SU-DHL-6 (cell line): ENCODE data around the gene EREG.

Source experiments
- H2AFZ ChIP-seq: fragments of 200-600 bp; sonication (generic); 2 replicates; pipeline ENCODE4 v1.6.1; 2014; ENCODE audit warnings: low read depth, mild to moderate bottlenecking, moderate library complexity, mixed read lengths, antibody characterized with exemption, low read length; ENCODE audit not compliant: severe bottlenecking
- H3F3A ChIP-seq: fragments of 200-600 bp; shearing (Covaris generic); 2 replicates; pipeline ENCODE4 v1.6.0; 2016; ENCODE audit warnings: antibody characterized with exemption, mild to moderate bottlenecking; ENCODE audit not compliant: insufficient read depth
- H3K27ac ChIP-seq: fragments of 200-600 bp; sonication (generic); 2 replicates; pipeline ENCODE4 v1.5.1; 2016; ENCODE audit warnings: low read depth, mild to moderate bottlenecking, low read length, moderate library complexity, mixed read lengths
- H3K27me3 ChIP-seq: fragments of 200-600 bp; sonication (generic), shearing (Covaris generic); 2 replicates; pipeline ENCODE4 v1.6.0; 2014; ENCODE audit warnings: mild to moderate bottlenecking, low read length
- H3K36me3 ChIP-seq: fragments of 200-600 bp; sonication (generic); 2 replicates; pipeline ENCODE4 v1.6.1; 2014; ENCODE audit warnings: mild to moderate bottlenecking, low read length, mixed read lengths
- H3K4me2 ChIP-seq: fragments of 300-600, 200-600 bp; shearing (Covaris generic), sonication (generic); 2 replicates; pipeline ENCODE4 v1.6.0; 2014; ENCODE audit warnings: low read length, low read depth, mild to moderate bottlenecking; ENCODE audit not compliant: poor library complexity, severe bottlenecking
- H3K4me3 ChIP-seq: fragments of 200-600 bp; sonication (generic); 2 replicates; pipeline ENCODE4 v1.5.1; 2014; ENCODE audit warnings: antibody characterized with exemption, low read length, mild to moderate bottlenecking, mixed read lengths; ENCODE audit not compliant: insufficient read depth, poor library complexity, severe bottlenecking
- H3K79me2 ChIP-seq: fragments of 200-600 bp; sonication (generic); 2 replicates; pipeline ENCODE4 v1.6.1; 2014; ENCODE audit warnings: mild to moderate bottlenecking, low read length, moderate library complexity; ENCODE audit not compliant: insufficient read depth
- H3K9ac ChIP-seq: fragments of 200-600 bp; sonication (generic); 2 replicates; pipeline ENCODE4 v1.7.0; 2014; ENCODE audit warnings: mild to moderate bottlenecking, low read length
- H3K9me2 ChIP-seq: fragments of 200-600 bp; sonication (generic); replicated peaks from 2 replicates; pipeline ENCODE4 v1.6.1; 2014; ENCODE audit warnings: low read length; ENCODE audit not compliant: insufficient read depth
- H3K9me3 ChIP-seq: fragments of 200-600 bp; sonication (generic); 2 replicates; pipeline ENCODE4 v1.6.1; 2014; ENCODE audit warnings: low read length, mixed read lengths; ENCODE audit not compliant: insufficient read depth
- H4K20me1 ChIP-seq: fragments of 200-600 bp; sonication (generic); 2 replicates; pipeline ENCODE4 v1.6.1; 2014; ENCODE audit warnings: low read depth, mild to moderate bottlenecking, antibody characterized with exemption, low read length, moderate library complexity, mixed read lengths
- EZH2phosphoT487 ChIP-seq: fragments of 200-600 bp; sonication (generic), shearing (Covaris generic); conservative IDR thresholded peaks from 2 replicates; pipeline ENCODE4 v1.6.1; 2018; ENCODE audit warnings: mild to moderate bottlenecking, antibody characterized with exemption, low read length, moderate library complexity, mixed read lengths
- TF ChIP-seq, protein P1 (sequence below): fragments of 200-600 bp; sonication (generic); IDR thresholded peaks from one replicate; pipeline ENCODE4 v1.5.1; 2017; ENCODE audit warnings: antibody characterized with exemption, mild to moderate bottlenecking, low read length, moderate library complexity; ENCODE audit not compliant: insufficient read depth, poor library complexity, severe bottlenecking

The EREG gene

DNA sequence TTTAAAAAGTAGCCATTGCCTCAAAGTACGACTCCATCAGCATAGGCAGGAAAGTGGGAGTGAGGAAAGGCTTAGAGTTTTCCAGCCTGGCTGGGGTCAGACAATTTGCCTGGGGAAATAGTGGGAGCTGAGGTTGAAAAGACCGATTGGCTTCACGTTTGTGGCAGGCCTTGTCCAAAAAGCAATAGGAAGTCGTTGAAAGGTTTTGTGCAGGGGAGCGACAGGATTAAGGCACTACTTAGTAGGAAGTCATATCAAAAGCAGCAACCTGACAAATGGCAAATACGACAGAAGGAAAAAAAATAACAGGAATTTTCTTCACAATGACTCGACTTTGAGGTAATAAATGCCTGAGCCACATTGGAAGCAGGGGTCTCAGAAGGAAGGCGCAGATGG, 691 bp upstream of the EREG start:
- no peaks in the 10 kb centered on the region for H3K9me2 ChIP-seq
- H3F3A ChIP-seq, result no peaks in the 10 kb centered on the region
- no peak overlapping the region for H2AFZ ChIP-seq
- no peaks in the 10 kb centered on the region for H3K27me3 ChIP-seq
- no peaks in the 10 kb centered on the region for H3K9me3 ChIP-seq
- no peak overlapping the region for H3K9ac ChIP-seq
- H3K79me2 ChIP-seq, result no peaks in the 10 kb centered on the region
- no peaks in the 10 kb centered on the region for H4K20me1 ChIP-seq
- no peak overlapping the region for H3K27ac ChIP-seq
- H3K4me3 ChIP-seq, result no peak overlapping the region
- TF ChIP-seq EZH2phosphoT487, result no peak
- TF ChIP-seq, protein P1, sequence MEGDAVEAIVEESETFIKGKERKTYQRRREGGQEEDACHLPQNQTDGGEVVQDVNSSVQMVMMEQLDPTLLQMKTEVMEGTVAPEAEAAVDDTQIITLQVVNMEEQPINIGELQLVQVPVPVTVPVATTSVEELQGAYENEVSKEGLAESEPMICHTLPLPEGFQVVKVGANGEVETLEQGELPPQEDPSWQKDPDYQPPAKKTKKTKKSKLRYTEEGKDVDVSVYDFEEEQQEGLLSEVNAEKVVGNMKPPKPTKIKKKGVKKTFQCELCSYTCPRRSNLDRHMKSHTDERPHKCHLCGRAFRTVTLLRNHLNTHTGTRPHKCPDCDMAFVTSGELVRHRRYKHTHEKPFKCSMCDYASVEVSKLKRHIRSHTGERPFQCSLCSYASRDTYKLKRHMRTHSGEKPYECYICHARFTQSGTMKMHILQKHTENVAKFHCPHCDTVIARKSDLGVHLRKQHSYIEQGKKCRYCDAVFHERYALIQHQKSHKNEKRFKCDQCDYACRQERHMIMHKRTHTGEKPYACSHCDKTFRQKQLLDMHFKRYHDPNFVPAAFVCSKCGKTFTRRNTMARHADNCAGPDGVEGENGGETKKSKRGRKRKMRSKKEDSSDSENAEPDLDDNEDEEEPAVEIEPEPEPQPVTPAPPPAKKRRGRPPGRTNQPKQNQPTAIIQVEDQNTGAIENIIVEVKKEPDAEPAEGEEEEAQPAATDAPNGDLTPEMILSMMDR, result no peak
- H3K36me3 ChIP-seq, result no peaks in the 10 kb centered on the region
- no peak overlapping the region for H3K4me2 ChIP-seq

DNA sequence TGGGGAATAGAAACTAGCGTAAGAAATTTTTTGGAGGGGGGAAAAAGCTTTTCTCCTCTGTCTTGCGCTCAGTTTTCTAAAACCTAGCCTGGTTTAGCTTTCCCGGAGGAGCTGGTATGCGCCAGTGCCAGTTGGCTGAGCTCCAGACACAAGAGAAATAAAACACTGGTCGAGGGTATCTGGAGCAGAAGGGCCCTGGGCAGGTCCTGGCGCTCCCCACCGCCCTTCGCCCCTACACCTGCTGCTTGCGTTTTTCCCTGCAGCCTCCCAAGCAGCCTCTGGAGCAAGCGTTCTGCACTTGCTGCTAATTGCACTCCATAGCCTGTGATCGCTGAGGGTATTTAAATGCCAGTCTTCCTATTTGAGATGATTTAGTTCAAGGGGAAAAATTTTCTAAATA, 816 bp downstream of the EREG start:
- Histone ChIP-seq H3F3A (no peaks in the 10 kb centered on the region), H3K27ac (no peak overlapping the region), H2AFZ (no peak overlapping the region), H3K9ac (no peak overlapping the region), H3K27me3 (no peaks in the 10 kb centered on the region), H4K20me1 (no peaks in the 10 kb centered on the region), H3K9me3 (no peaks in the 10 kb centered on the region), H3K79me2 (no peaks in the 10 kb centered on the region), H3K4me3 (no peak overlapping the region), H3K36me3 (no peaks in the 10 kb centered on the region), H3K9me2 (no peaks in the 10 kb centered on the region), H3K4me2 (no peak overlapping the region)
- no peak for TF ChIP-seq EZH2phosphoT487
- TF ChIP-seq, protein P1, result no peak

- Histone ChIP-seq H3K27ac (no peak overlapping the region), H3K27me3 (no peaks in the 10 kb centered on the region), H4K20me1 (no peaks in the 10 kb centered on the region), H3F3A (no peaks in the 10 kb centered on the region), H3K4me2 (no peak overlapping the region), H3K9me3 (no peaks in the 10 kb centered on the region), H3K36me3 (no peaks in the 10 kb centered on the region), H3K4me3 (no peak overlapping the region), H3K9me2 (no peaks in the 10 kb centered on the region), H2AFZ (no peak overlapping the region), H3K79me2 (no peaks in the 10 kb centered on the region), H3K9ac (no peak overlapping the region)
- TF ChIP-seq, protein P1, result no peak
- TF ChIP-seq EZH2phosphoT487, result no peak
Measured at GRCh38 chr4:74366367-74366911, 1.5 kb downstream of the EREG start.
